HG03442 (cell line): Measurements from ENCODE around the gene TAS2R31.

ENCODE experiments used
- ATAC-seq: cut with Tn5 transposase; IDR thresholded peaks from one replicate; pipeline ENCODE4 v1.9.1; 2021; ENCODE audit warnings: mild to moderate bottlenecking, moderate library complexity; ENCODE audit not compliant: unreplicated experiment

TAS2R31 gene

DNA sequence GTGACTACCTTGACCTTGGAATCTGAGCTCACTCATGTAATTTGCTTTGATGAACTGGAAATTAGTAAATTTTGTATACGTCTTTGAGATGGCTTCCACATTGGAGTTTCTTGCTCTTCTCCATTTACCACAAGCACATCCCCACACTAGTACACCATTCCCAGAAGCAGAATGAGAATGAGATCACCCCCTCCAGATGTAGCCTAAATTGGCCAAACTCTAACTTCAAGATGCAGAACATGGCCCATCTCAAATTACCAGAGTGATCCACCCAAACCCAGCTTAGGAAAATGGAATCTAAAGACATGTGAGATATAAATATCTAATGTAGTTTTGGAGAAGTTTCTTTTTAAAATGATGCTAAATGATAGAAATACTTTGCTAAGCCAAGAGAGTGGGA, 23.6 kb downstream of the TAS2R31 start:
- ATAC-seq: no peak

DNA sequence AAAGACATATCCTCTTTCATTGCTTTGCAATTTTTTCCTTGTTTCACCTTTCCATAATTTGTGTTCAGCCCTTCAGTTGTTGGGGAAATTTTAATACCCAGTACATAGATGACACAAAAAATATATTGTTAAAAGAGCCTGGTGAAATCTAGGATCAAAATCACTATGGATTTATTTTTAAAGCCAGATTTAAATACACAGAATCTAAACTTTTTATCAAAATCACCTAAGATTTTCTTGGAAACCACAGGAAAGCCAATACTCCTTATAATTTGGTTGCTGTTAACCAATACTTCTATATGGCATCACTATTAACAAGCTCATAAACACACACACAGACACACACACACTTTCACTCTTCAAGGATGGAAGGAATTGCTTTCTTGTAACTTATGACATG, 33.0 kb downstream of the TAS2R31 start, which contains the start of gene TAS2R20:
Gene TAS2R20, minus strand, starts transcription at position 101 of the 400 bp plus-strand sequence. CDS start 429 bp downstream, outside the sequence.
- no peak for ATAC-seq

DNA sequence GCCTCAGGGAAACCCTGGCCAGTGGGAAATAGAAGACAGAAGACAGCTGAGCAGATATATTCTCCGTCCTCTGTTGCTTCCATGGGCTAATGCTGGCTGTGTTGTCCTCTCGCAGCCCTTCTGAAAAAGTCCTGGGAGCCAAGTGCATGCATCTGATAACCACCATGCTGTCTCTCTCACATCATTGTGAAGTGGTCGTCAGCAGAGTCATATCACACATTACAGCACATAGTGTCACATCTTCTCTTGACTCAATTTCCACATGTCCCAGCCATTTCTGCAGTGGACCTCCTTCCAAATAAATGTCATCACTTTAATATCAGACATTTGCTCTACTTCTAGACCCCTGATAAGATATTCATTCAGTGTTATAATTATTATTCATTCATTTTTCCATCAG, 36.9 kb downstream of the TAS2R31 start:
- no peak for ATAC-seq

DNA sequence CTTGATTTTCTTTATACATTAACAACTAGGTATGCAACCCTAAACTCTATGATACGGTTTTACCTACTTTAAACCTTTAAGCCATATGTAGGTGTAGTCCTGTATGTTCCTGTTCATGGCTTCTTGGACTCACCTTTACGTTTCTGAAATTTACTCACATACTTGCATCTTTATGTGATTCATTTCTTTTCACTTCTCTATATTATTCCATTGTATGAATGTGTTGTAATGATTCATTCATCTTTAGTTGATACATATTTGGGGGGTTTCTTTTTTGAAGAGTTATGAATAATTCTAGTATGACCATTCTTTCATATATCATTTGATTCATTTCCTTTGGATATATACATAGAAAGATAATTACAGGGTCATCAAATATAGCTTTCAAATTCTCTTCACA, 42.1 kb downstream of the TAS2R31 start:
- ATAC-seq: no peak

DNA sequence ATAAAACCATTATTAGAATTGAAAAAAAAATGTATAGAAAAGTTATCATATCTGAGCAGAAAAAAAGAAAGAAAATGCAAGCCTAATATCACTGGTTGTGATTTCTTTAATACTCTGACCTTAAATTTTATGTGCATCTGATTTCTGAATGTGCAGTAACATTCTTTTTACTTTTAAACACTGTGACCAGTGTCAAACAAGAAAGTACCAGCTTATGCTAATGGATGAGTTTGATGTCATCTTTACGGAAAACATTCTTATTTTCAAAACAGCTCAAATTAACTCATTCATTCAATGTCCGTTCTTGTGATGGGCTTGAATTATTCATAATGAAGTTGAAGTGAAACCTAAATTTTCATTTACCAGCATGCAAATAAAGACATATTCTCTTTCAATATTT, 44.4 kb downstream of the TAS2R31 start, which contains the start of gene TAS2R50:
Gene TAS2R50, minus strand, starts transcription at position 101 of the 400 bp plus-strand sequence. Its CDS starts 52 bp downstream, at position 49.
- ATAC-seq: no peak

DNA sequence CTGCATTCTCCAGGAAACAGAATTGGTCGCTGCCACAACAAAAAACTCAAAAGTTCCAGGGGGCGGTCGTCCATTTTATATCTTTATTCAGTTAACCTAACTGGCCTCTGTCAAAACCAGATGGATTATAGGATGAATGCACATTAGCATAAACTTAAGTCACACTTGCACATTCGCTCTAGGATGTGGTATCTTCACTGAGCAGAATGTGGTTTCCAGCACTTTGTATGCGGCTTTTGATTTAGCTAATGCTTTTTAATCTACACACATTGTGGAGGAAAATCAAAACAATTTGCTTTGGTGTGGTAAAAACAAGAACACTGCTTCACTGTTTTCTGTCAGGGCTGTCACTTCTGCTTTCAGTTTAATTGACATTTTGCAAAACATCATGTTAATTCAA, 49.0 kb downstream of the TAS2R31 start:
- no peak for ATAC-seq
